H1 (cell line): ENCODE results near the gene BPIFB2.

Experiments used
- JUND ChIP-seq: IDR thresholded peaks from 2 replicates; pipeline ENCODE4 v1.6.1; 2011; ENCODE audit warnings: mild to moderate bottlenecking, improper control_type of control experiment, low read length
- POLR2A ChIP-seq, 2 experiments: IDR thresholded peaks; 1 replicate in 1 of 2; 2 replicates in 1 of 2; pipeline ENCODE4 v1.6.1; 2011; ENCODE audit warnings: low read depth in 2 of 2, low read length in 2 of 2, mild to moderate bottlenecking in 2 of 2; ENCODE audit errors: control extremely low read depth in 1 of 2

DNA sequence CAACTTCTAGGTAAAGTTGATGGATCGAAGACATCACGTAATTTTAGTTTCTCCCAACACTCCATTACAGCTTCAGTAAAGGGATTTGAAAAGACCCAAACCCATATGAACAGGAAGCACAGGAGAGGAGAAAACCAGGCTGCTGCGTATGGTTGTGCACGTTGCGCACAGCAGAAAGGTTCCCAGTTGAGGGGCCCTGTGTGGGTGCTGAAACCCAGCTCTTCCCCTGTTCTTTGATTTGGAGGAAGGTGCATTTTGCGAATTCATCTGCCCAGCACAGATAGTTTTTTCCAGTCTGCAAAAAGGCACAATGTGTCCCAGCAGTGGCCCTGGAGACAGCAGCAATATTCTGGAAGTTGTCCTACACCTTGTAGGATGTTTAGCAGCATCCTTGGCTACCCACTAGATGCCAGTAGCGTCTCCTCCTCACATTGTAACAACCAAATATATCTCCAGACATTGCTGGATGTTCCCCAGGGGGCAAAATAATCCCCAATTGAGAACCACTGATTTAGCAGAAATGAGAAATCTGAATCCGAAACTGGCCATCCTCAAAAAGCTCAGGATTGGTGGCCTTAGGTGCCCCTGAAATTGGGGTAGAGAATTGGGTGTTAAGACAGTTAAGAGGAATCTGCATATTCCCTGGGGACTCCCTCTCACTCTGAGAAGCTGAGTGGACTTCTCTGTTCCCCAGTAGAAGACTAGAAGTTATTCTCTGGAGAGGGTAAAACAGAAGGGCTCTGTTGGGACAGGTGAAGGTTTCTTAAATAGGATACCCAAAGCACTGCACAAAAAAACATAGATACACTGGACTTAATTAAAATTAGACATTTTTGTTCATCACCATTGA lies 15.5 kb upstream of the BPIFB2 start:
- TF ChIP-seq POLR2A (IDR thresholded peaks at IDR 0.05; ENCODE audit: control extremely low read depth in 1 of 2, low read depth in 2 of 2, low read length in 2 of 2) (no peak), JUND (no peak)
